Hepatocyte (in vitro differentiated cells): ENCODE results near the gene INSYN2A.

Experiments
- EZH2 ChIP-seq: fragments of 200-600 bp; sonication (generic); IDR thresholded peaks from 2 replicates; pipeline ENCODE4 v1.6.1; 2016; ENCODE audit warnings: antibody characterized with exemption, mild to moderate bottlenecking, borderline replicate concordance
- EZH2phosphoT487 ChIP-seq: fragments of 200-600 bp; sonication (generic); IDR thresholded peaks from one replicate; pipeline ENCODE4 v1.6.1; 2018; ENCODE audit warnings: antibody characterized with exemption, mild to moderate bottlenecking, low read depth, moderate library complexity; ENCODE audit not compliant: unreplicated experiment, severe bottlenecking
- TF ChIP-seq, protein P1 (sequence below): fragments of 200-600 bp; sonication (generic); IDR thresholded peaks from 2 replicates; pipeline ENCODE4 v1.5.1; 2016; ENCODE audit warnings: antibody characterized with exemption, mild to moderate bottlenecking; ENCODE audit not compliant: poor library complexity

DNA sequence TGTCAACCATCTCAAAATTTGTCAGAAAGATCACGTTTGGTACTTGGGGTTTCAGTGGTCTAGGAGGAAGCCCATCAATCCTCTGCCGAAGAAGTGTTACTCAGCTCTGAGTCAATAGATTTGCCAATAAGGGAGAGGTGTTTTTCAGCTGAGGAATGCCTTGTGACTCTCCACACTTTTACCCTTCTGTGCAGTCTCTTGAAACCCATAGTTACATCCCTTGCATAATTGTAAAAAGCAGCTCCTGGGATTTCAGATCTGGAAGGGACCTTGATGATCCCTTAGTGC, 47.5 kb downstream of the INSYN2A start:
- TF ChIP-seq, protein P1, sequence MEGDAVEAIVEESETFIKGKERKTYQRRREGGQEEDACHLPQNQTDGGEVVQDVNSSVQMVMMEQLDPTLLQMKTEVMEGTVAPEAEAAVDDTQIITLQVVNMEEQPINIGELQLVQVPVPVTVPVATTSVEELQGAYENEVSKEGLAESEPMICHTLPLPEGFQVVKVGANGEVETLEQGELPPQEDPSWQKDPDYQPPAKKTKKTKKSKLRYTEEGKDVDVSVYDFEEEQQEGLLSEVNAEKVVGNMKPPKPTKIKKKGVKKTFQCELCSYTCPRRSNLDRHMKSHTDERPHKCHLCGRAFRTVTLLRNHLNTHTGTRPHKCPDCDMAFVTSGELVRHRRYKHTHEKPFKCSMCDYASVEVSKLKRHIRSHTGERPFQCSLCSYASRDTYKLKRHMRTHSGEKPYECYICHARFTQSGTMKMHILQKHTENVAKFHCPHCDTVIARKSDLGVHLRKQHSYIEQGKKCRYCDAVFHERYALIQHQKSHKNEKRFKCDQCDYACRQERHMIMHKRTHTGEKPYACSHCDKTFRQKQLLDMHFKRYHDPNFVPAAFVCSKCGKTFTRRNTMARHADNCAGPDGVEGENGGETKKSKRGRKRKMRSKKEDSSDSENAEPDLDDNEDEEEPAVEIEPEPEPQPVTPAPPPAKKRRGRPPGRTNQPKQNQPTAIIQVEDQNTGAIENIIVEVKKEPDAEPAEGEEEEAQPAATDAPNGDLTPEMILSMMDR, result no peak
- TF ChIP-seq EZH2phosphoT487 (no peak), EZH2 (no peak)
